ENCODE measurements around the gene NUDT1.

The NUDT1 gene

DNA sequence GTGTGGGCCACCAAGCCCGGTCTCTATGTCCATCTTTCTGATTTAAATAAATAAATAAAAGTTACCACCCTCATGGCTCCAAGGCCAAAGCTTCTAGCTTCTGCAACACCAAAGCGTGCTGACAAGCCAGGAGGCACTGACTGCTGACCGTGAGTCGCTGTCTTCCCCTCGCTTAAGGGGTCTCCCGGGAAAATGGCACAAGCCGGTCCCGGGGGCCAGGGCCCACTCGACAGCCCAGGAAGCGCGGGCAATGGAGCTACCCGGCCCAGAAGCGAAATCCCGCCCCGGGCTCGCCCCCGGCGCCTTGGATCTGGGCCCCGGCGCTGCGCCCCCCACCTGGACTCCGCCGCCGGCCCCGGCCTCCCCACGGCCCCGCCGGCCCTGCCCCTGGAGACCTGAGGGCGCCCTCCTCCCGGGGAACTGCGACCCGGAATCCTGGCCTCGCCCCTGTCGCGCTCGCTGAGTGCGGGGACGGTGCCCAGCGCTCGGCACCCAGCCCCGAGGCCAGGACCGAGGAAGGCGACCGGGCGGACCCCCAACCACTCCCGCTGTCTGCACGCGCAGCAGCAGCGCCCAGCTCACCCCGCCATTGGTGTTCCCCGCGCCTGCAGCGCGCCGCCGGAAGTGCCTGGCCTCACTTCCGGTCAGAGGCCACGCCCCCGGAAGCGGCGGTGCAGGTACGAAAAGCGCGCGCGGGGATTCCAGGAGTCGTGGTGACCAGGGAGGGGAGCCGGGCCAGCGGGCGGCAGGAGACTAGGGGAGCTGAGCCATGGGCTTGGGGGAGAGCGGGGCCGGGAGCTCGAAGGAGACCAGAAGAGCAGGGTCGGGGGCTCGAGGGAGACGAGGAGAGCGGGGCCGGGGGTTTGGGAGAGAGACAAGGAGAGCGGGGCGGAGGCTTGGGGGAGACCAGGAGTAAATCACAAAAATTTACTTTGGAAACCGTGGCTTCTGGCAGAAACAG is at the start of gene NUDT1, which contains the start of gene MRM2:
Gene NUDT1 (plus strand): TSS at position 647 of the 961 bp plus-strand sequence. CDS start 2,349 bp downstream, outside the sequence.
Gene MRM2 (minus strand): TSS at position 626 of the 961 bp plus-strand sequence. CDS start 36 bp downstream, at position 590.
- DNase-seq: peak; percentile 94

DNA sequence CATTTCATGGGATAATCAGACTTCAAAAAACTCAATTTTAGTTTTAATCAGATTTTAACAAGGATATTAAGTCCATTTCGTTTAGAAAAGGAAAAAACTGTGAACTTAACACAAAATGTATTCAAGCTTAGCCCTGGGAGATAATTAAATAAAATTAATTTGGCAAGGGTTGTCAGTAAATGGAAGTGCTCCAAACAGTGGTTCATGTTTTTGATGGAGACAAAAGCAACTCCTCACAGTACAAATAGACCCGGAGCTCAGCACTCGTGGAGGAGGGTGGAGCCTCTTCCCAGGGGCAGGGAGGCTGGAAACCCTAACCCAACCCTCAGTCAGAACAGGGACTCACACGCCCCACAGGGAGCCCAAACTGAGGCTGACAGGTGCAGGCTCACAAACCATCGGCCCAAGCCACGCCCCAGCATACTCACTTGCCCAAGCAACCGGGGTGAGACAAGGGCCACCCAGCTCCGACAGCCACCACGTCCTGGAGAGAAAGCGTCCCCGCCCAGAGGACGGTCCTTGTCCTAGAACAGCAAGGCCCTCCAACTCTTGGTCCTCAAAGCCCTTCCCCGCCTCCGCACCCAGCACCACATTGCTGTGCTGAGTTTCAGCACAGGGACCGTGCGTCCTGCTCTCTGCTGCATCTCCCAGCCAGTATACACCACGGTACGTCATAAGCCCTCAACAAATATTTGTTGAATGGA is 49.0 kb upstream of the NUDT1 start:
- peak; percentile 95 for DNase-seq

DNA sequence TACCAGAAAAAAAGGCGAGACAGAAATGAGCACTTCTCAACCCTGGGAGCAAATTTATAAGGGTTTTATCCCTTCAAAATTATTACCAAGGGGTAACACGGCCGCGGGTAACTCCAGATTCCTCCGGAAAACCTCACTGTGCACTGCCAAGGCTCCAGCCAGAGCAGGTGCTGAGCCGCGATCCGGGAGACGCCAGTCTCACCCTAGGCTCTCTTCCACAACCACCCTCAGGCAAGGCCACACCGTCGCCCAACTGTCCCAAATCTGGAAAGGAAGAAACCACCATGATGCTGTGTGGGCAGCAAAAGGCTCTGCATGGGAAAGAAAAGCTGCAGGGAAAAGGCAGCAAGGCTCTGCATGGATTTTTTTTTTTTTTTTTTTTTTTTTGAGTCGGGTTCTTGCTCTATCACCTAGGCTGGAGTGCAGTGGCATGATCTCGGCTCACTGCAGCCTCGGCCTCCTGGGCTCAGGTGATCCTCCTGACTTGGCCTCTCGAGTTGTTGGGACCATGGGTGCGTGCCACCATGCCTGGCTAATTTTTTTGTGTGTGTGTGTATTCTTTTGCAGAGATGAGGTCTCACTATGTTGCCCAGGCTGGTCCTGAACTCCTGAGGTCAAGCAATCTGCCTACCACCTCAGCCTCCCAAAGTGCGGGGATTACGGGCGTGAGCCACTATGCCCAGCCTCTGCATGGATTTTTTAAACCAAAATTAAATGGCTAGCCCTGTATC is 48.3 kb upstream of the NUDT1 start:
- DNase-seq: peak; percentile 81

DNA sequence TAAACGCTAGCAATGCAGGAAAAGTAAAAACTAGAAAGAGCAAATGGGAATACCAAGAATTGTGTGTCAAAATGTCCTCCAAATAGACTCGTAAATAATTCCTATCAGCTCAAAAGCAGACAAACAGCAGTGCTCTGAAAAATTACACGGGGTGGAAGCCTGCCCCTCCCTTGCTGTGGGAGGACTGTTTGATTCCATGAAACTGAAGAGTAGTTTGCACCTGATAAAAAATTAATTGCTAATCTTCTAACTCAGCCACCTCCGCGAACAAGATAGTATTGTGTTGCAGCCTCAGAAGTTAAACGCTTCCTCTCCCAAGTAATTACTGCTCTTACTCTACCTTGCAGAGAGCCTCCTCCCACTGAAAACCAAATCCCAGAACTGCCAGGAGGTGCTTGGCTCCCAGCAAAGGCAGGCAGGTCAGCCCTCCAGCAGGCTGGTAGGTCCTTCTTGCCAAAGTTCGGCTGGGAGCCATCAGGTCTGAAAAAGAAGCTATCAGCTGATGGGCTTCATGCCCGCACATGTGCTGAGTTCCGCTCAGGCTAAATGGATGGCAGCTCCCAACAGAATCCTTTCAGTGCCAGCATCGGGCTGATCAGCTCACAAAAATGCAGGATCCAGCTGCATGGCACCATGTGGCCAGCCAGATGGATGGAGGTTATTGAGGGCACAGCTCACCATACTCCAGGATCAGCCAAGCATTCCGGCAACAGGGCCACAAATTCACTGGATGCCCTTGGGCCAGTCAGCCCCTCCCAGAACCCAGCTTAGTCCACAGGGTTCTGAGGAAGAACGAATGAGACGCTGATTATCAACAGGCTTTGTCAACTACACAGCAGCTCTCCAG is 46.4 kb upstream of the NUDT1 start:
- DNase-seq: peak; percentile 24

DNA sequence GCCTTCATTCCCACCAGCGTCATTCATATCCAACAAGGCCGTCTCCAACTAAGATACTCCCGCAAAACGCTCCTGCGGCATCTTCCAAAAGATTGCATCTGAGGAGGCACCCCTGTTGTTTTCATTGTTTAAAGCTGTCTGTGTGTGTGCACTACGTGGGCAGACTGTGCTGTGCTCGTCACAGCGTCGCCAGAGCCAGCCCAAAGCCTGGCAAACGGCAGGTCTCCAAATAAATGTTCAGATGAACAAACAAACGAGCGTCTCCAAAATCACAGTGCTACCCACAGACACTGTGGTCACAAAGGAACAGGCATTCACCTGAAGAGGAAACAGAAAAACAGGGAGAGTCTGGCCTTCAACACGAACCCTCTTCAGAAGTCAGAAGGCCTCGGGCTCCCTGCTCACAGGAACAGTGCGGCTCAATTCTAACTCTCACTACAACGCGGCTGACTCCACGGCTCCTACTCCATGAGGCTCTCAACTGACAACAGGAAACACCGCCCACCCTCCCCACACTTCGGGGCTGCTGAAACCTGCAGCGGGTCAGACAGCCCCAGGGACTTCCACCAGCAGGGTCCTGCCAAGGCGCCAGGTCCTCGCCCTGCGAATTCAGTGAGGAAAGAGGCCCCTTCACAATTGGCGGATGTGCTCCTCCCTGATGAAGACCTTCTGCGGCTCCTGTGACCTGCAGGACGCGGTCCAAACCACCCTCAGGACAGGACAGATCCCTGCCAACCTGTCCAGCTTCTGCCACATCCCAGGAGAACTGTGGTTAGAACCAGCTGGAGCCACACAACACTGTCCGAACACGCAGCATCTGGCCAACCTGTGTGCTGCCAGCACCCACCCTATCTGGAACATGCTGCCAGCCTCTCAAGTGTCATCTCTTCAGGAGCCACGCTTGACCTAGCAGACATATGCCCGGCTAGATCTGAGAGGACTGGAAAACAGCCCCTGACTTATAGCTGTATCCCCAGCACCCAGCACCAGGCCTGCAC is 45.3 kb upstream of the NUDT1 start:
- no peak for DNase-seq

DNA sequence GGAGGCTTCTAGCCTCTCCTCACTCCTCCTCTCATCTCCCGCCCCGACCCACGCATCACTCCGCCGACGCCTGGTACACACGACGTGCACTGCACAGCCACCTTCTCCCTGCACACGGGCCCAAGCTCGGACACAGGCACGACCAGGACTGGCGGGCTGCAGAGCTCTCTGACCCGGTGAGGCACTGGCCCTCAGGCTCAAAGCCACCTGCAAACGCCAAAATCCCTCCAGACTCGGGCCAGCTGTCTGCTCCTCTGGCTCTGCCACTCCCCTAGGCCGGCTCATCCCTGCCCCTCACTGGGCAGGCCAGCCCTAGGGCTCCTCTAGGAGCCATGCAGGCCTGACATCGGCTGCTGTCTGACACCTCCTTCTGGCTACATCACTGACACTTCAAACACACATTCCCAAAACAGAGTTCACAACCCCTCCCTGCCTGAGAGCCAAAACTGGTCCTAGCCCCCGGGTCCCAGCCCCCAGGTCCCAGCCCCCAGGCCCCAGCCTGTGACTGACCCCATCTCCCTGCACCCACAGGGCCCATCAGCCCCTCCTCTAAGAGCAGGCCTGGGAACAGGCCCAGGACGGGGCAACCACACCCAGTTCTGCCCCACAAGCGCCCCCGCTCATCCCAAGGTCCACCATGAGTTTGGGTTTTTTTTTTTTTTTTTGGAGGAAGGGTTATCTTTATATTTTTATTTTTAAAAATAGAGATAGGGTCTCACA is 44.4 kb upstream of the NUDT1 start:
- no peak for DNase-seq

DNA sequence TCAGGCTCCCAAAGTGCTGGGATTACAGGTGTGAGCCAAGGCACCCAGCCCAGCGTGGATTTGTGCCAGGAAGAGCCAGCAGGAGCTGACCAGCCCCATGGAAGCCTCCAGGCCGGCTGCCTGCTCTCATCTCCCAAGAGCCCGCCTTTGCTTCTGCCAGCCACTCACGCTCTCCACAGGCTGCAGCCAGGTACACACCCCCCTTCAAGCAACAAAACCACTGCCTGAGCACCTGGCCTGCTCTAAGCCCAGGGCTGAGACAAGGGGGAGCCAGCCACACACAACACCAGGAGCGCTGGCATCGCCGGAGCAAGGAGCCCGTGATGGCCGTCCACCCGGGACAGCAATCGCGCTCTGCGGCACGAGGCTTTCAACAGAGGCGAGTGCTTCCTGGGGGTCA is 43.8 kb upstream of the NUDT1 start:
- DNase-seq: peak; percentile 90

DNA sequence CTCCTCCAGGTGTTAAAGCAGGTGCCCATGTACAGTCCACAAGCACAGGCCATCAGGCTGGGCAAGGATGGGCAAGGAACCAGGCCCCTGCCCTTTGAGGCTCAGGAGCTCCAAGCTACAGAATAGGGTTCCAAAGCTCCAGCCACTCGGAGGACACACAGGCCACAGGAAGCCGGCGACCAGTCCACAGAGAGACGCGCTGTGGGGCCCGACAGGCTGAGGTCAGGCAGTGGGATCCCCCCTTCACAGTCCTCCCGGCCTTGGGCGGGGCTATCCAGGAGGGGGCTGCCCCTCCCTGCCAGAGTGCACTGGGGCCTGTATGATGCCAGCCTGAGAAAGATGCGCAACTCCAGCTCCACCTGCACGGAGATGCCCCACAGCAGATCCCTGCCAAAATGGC is 43.3 kb upstream of the NUDT1 start:
- DNase-seq: no peak

DNA sequence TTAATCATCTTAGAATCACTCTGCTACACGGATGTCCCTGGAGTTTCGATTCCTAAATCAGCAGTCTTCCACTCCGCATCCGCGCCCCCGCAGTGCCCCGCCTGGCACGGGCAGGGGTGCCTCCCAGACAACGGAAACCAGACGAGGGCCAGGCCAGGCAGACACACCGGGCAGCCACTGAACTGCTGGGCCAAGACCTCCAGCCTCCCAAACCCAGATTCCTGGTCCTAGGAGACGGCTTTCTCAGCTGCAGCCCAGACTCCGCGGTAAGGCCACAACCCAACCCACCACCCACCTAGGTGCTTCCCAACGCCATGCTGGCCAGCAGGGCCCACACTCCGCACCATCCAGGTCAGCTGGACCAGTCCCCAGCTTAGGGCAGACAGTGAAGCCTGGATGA is 42.5 kb upstream of the NUDT1 start:
- DNase-seq: no peak

DNA sequence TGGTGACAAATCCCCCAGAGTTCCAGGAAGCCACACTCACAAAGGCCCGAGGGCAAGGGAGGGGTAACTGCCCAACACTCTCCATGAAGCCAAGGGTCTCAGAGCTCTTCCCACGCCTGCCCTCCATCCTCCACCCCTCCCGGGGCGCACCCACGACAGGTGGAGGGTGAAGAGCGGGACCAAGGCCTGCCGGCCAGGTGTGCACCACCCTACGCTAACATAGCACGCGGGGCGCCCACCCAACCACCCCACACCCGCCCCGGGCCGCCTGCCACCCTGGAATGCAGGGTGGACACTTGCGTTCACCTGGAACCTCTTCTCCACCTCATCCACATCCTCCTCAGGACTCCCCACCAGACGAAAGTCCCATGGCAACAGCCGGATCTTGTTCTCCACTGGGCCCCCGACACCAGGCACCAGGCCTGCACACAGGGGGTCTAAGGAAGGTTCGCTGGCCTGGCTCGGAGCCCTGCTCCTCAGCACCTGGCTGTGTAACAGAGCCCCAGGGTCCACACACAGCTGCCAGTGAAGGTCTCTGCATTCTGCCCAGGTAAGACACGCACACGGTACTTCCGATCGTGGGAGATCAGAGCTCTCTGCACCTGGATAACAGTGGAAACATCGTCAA is 42.0 kb upstream of the NUDT1 start:
- no peak for DNase-seq

DNA sequence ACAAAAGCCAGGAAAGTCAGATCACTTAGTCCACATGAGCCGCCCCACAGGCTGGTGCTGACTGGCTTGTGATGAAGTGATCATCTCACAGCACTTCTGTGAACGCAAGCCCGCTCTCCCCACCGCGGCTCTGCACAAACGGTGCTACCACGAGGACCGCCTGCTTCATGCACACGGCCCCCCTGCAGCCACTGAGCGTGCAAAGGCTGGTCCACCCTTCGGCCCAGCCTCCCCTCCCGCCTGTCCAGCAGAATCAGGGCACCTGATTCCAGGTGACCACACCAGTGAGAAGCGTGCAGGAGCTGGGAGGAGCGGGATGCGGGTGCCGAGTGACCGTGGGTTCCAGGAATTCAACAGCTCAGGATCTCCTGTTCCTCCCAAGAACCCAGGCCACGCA is 41.4 kb upstream of the NUDT1 start:
- DNase-seq: no peak

DNA sequence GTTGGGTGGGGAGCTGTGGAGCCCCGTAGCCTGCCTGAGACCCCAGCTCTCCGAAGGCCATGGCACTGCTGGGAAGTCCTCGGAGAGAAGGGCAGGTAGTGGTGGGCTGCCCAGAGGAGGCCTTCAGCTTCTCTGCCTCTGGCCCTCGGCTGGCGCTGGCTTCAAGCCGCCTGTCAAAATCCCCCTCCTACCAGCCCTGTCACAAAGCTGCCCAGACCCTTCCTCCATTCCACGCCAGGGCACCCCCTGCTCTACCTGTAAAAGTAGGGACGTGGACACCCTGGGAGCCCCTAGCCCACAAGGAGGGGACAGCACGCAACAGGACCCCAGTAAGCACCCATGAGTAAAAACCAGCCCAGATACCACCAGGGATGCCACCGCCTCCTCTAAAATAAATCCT is 40.9 kb upstream of the NUDT1 start:
- no peak for DNase-seq

DNA sequence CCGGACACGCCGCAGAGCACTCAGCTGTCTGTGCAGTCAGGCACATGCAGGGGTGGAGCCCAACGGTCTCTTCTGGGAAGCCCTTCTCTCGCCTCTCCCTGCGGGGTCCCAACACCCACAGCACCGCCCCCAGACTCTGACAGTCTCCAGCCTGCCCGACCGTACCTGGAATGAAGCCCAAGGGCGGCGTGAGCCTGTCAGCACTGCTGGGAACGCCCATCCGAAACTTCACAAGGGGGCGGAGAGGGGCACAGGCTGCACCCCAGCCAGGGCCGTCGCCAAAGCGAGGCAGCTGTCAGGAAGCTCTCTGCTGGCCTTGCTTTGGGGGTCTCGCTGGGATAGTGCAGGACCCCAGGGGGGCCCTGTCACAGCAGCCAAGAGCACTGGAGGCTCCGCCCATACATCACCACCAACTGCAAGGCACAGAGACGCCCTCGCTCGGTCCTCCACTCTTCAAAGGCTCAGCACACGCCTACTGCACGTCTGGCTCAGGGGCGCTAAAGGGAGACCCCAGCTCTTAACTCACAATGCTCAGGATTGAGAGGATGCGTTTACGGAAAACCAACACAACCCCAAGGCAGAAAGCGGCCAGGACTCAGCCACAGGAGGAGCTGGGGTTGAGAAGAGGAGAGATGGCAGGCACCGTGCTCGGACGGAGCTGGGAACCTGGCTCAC is 40.2 kb upstream of the NUDT1 start:
- DNase-seq: no peak

DNA sequence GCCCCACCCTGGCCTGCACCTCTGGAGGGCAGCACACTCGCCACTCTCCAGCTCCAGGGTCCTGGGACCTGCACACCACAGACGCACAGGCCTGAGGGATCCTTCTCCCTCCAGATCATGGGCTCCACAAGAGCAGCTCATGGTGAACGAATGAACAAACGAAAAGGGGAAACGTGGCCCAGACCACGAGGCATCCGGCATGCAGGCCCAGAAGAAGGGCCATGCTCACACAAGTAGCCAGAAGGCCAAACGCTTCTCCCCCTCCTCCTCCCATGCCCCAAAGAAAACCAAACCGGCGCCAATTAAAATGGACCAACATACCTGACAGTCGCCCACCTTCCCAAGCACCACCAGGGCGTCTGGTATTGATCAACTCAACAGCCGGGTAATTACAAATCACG is 39.7 kb upstream of the NUDT1 start:
- no peak for DNase-seq

DNA sequence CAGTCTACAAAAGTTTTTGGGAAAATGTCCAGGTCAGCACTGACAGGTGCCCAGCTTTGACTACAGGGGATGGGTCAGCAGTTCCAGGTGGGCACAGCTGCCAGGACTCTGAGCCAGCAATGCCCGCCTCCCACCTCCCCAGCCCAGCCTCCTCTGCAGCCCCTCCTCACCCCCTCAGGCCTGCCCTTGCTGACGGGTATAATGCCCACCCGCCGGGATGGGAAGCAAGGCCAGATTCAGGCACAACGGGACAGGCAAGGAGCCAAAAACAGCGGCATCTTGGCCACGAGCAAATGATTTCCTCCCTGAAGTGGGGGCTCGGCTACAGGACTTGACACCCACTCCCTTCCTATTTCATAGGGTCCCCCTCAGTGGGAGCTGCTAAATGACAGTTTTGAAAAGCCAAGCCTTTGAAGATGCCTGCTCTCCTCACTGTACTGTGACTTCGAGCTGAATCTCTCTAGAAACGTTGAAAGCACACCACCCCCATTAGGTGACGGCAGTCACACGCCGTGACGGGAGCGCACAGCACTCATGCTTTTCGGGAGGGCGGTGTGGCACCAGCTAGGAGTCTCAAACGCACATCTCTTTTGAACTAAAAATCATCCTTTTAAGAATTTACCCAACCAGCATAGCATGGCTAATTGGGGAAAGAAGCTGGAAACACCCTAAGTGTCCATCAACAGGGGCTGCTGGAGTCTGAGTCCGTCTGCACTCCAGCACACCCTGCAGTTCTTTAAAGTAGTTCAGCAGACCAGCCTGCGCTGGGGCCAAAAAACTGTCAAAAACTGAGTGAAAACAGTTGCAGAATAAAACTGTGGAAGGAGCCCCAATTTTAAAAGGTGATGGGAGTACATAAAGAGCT is 38.9 kb upstream of the NUDT1 start:
- DNase-seq: no peak

DNA sequence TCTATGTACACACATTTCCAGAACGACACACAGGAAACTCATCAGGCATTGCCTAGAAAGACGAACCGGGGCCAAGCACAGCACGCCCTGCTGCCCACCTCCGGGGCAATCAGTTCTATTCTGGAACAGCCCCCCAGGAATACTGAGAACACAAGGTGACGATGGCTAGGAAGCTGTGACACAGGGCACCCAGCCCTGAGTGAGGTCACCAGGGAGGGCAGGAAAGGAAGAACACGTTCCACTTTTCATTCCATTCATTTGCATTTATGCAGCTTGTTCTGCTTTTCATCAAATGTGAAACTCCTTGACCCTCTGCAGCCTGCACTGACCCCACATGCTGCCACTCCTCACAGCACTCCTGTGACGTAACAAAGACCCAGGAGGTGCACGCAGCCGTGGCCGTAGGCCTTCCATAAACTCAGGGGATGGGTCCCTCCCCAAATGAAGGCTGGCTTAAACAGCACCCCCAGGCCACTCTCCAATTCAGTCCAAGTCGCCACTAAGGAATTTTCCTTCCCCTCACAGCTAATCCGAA is 38.2 kb upstream of the NUDT1 start:
- no peak for DNase-seq

DNA sequence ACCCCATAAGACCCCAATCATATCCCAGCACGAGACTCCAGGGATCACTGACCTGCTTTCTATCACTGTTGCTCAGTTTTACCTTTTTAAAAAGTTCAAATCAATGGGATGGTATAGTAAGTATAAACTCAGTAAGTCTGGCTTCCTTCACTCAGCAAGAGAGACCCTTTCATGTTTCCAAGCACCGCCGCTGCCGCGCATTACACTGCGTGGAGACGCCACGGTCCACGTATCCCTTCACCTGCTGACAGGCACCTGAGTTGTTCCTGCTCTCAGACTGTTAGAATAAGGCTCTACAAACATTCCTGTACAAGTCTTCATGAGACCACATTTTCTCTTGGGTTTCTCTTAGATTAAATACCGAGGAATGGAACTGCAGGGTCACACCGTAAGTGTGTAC is 37.6 kb upstream of the NUDT1 start:
- DNase-seq: no peak

Data from NCI-H69 (cell line).